ENCODE measurements around the gene PUS1. TPM values are rescaled to one million over a fixed set of nuclear protein-coding genes. Genes with fewer than 3 reads are reported as not detected.

PUS1 gene
- total and polyA plus RNA-seq, 2 of the 8 experiments (the other 6 are each of a cell fraction or from before 2014, with no cell fraction given), result 48.1 to 81.2 TPM

DNA sequence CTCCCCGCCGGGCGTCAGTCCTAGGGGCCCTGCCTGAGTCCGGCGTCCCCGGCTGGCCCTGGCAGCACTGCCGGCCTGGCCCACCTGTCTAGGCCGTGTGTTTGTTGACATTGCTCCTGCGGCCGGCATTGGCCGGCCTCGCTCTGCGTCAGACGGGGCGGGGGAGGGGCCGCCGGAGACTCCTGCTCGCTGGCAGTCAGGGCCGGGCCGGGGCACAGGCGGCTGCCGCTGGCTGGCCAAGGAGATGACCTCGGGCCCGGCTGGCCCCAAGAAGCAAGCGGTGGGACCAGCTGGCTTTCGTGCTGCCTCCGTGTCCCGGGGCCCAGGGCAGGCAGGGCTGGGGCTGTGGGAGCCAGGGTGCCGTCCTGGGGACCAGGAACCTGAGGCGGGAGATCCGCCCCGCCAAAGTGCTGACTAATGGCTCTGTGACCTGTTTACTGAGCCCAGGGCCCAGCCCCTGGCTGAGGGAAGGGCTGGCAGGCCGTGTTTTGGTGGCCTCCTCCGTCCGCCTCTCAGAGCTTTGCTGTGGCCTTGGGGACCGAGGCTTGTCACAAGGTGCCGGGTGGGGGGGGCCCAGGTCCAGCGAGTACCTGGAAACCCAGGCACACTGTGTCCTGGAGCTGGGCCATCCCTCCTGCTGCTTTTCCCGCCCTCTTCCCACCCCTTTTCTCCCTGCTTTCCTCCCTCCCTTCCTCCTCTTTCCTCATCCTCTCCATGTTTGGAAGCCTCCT lies 32.8 kb upstream of the PUS1 start:
- H3K27ac ChIP-seq (ENCODE audit: low read depth, low read length), result peak overlapping the region; percentile 70; the same call in 1 of the 2 replicates
- peaks cover 0 to 16% (median 14%) of the 10 kb centered on the region in 4 experiments; a peak in 6 of 7 replicates for H3K4me1 ChIP-seq (replicated peaks in 1 of 4; ENCODE audit: control insufficient read depth in 3 of 4, insufficient read depth in 4 of 4, low read length in 3 of 4)
- H4K91ac ChIP-seq (replicated peaks; ENCODE audit: insufficient read length, low read length), result no peak overlapping the region
- no peak overlapping the region for H3K56ac ChIP-seq (replicated peaks; ENCODE audit: insufficient read length, low read depth, low read length)
- H3K79me2 ChIP-seq (ENCODE audit: control insufficient read depth in 1 of 2, insufficient read depth in 2 of 2, low read length in 2 of 2), result peaks cover 0 to 35% of the 10 kb centered on the region in 2 experiments; a peak in 1 of 4 replicates
- H3K23ac ChIP-seq (ENCODE audit: insufficient read length), result no peak overlapping the region
- no peak overlapping the region for H2BK120ac ChIP-seq (replicated peaks; ENCODE audit: low read depth, low read length)
- H4K20me1 ChIP-seq (replicated peaks in 1 of 2; ENCODE audit: control insufficient read depth in 1 of 2, insufficient read depth in 2 of 2, low read length in 2 of 2), result peaks cover 16 to 20% of the 10 kb centered on the region in 2 experiments
- peak overlapping the region in 3 of 4 experiments; percentile 49 to 75 (median 70); a peak in 6 of 7 replicates for H3K9ac ChIP-seq (replicated peaks in 1 of 4; ENCODE audit: extremely low read depth in 1 of 4, low read depth in 3 of 4, low read length in 3 of 4)
- ChIA-PET POLR2A (ENCODE audit: partially characterized antibody) (interaction anchor here (0.7 to 2.6 kb wide), 11 partner anchors 10 to 238 kb away, joined by 3 to 10 read pairs (median 3); partner anchors contain the start of gene PUS1), CTCF (ENCODE audit: partially characterized antibody) (interaction anchor here (1.1 kb wide), 1 partner anchor 17 kb away, joined by 3 read pairs; no protein-coding TSS in a partner anchor)
- H3K27me3 ChIP-seq (replicated peaks in 1 of 4; ENCODE audit: control insufficient read depth in 3 of 4, extremely low read depth in 1 of 4, insufficient read depth in 3 of 4, low read length in 3 of 4), result no peaks in the 10 kb centered on the region
- no peaks in the 10 kb centered on the region for H3K9me3 ChIP-seq (ENCODE audit: insufficient read depth in 2 of 2, low read depth in 1 of 2, low read length in 1 of 2)
- no peak for FAIRE-seq
- peak overlapping the region; percentile 85 to 99 for H3K4me2 ChIP-seq (ENCODE audit: insufficient read depth in 1 of 2, low read depth in 2 of 2, low read length in 2 of 2)
- H3K14ac ChIP-seq (ENCODE audit: insufficient read length), result no peak overlapping the region
- peaks cover 0 to 7% (median 3%) of the 10 kb centered on the region in 4 experiments; a peak in 3 of 8 replicates for H3K36me3 ChIP-seq (ENCODE audit: control insufficient read depth in 2 of 4, insufficient read depth in 4 of 4, low read length in 3 of 4)
- H3K18ac ChIP-seq (ENCODE audit: extremely low read depth, low read length), result peak overlapping the region; percentile 73; the same call in 1 of the 2 replicates
- H3K23me2 ChIP-seq (ENCODE audit: low read depth, low read length), result peaks cover 9% of the 10 kb centered on the region; the same call in 1 of the 2 replicates
- H3K4ac ChIP-seq (replicated peaks; ENCODE audit: insufficient read length, low read depth, low read length), result no peak overlapping the region
- 13% methylated on average over 34 of the region's 39 CpGs; no CpG with 5 or more reads in 1 of the 2 experiments for WGBS, 2 experiments (ENCODE audit: extremely low coverage in 1 of 2, insufficient coverage in 1 of 2, insufficient read length in 1 of 2, insufficient replicate concordance in 2 of 2, low coverage in 1 of 2, low lambda C conversion rate in 2 of 2, missing lambda C conversion rate in 1 of 2)
- 0 out of 2 replicates have a peak overlapping the region, but pooled peaks have one; percentile 4 for H2BK15ac ChIP-seq (ENCODE audit: low read length)
- H2BK12ac ChIP-seq (ENCODE audit: low read depth, low read length), result peak overlapping the region; percentile 70
- no peak overlapping the region for H2AFZ ChIP-seq (ENCODE audit: low read length)
- peak overlapping the region; percentile 38 to 75 (median 62) for H3K4me3 ChIP-seq (ENCODE audit: extremely low read depth in 1 of 4, insufficient read depth in 2 of 4, low read depth in 3 of 4, low read length in 4 of 4)
- H3K79me1 ChIP-seq (ENCODE audit: low read depth, low read length), result peaks cover 5% of the 10 kb centered on the region
- DNase-seq (ENCODE audit: low read depth in 1 of 2, low spot score in 2 of 2), result peak; percentile 53 to 90
- no peak overlapping the region for H2AK5ac ChIP-seq (ENCODE audit: low read depth, low read length)
- H2BK20ac ChIP-seq (ENCODE audit: low read length), result no peak overlapping the region
- peak overlapping the region; percentile 35; the same call in 1 of the 2 replicates for H4K8ac ChIP-seq (ENCODE audit: extremely low read depth, insufficient read depth, low read length)
- peak overlapping the region; percentile 83 for H2BK5ac ChIP-seq (ENCODE audit: low read depth, low read length)
- no peak overlapping the region for H4K5ac ChIP-seq (ENCODE audit: insufficient read length, low read depth, low read length)
- no peak for TF ChIP-seq TEAD4 (IDR thresholded peaks at IDR 0.05; ENCODE audit: low read depth, low read length)
- TF ChIP-seq BCL11A (IDR thresholded peaks at IDR 0.05; ENCODE audit: low read depth in 2 of 2, low read length in 2 of 2), result no peak
- no peak for TF ChIP-seq BRCA1 (IDR thresholded peaks at IDR 0.05; ENCODE audit: low read depth, low read length)
- no peak for TF ChIP-seq CEBPB (IDR thresholded peaks at IDR 0.05; ENCODE audit: low read depth, low read length)
- no peak for TF ChIP-seq SIX5 (IDR thresholded peaks at IDR 0.05; ENCODE audit: low read depth, low read length)
- TF ChIP-seq ZNF274 (IDR thresholded peaks at IDR 0.05; ENCODE audit: borderline replicate concordance, extremely low read depth, low read length), result no peak
- TF ChIP-seq SP1 (IDR thresholded peaks at IDR 0.05; ENCODE audit: low read depth, low read length), result 0 out of 2 replicates have a peak, but pooled peaks have one; percentile 28
- no peak for TF ChIP-seq TCF12 (IDR thresholded peaks at IDR 0.05; ENCODE audit: low read depth, low read length)
- TF ChIP-seq GABPA (IDR thresholded peaks at IDR 0.05; ENCODE audit: borderline replicate concordance, insufficient read depth, low read length), result no peak
- TF ChIP-seq SP4 (IDR thresholded peaks at IDR 0.05; ENCODE audit: low read length), result no peak
- no peak for TF ChIP-seq CBX8 (IDR thresholded peaks at IDR 0.05; ENCODE audit: borderline replicate concordance, low read depth, low read length)
- TF ChIP-seq, protein P1, sequence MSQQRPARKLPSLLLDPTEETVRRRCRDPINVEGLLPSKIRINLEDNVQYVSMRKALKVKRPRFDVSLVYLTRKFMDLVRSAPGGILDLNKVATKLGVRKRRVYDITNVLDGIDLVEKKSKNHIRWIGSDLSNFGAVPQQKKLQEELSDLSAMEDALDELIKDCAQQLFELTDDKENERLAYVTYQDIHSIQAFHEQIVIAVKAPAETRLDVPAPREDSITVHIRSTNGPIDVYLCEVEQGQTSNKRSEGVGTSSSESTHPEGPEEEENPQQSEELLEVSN (IDR thresholded peaks at IDR 0.05), result no peak
